GM23338 (cell line): ENCODE data around the gene SVBP. TPM values are rescaled to one million over a fixed set of nuclear protein-coding genes. Genes with fewer than 3 reads are reported as not detected.
A peak's percentile ranks its signal among the peaks of the same experiment; 100 is the strongest.

Experiments
- ATAC-seq: fragments of 200-7000 bp; cut with Tn5 transposase; 3 replicates; pipeline ENCODE4 v1.9.1; 2020
- DNase-seq: peaks from one replicate; pipeline ENCODE4 v3.0.0-alpha.2; 2015; ENCODE audit warnings: low spot score
- H2AFZ ChIP-seq: fragments of 200-600 bp; sonication (generic); 2 replicates; pipeline ENCODE4 v1.8.0; 2016; ENCODE audit warnings: antibody characterized with exemption, mild to moderate bottlenecking, moderate library complexity
- H3F3A ChIP-seq: fragments of 200-600 bp; sonication (generic); replicated peaks from 2 replicates; pipeline ENCODE4 v1.8.0; 2017; ENCODE audit warnings: antibody characterized with exemption, mixed run types, low read depth
- H3K27ac ChIP-seq: fragments of 200-600 bp; sonication (generic); 2 replicates; pipeline ENCODE4 v1.6.1; 2016; ENCODE audit warnings: low read depth
- H3K27me3 ChIP-seq: fragments of 200-600 bp; sonication (generic); 2 replicates; pipeline ENCODE4 v1.8.0; 2016; ENCODE audit warnings: mild to moderate bottlenecking, mixed run types, moderate library complexity; ENCODE audit not compliant: insufficient read depth
- H3K36me3 ChIP-seq: fragments of 200-600 bp; sonication (generic); 2 replicates; pipeline ENCODE4 v1.8.0; 2016; ENCODE audit warnings: mild to moderate bottlenecking; ENCODE audit not compliant: insufficient read depth
- H3K4me1 ChIP-seq: fragments of 200-600 bp; sonication (generic); 2 replicates; pipeline ENCODE4 v1.8.0; 2016; ENCODE audit warnings: mild to moderate bottlenecking, moderate library complexity; ENCODE audit not compliant: insufficient read depth
- H3K4me2 ChIP-seq: fragments of 200-600 bp; sonication (generic); 2 replicates; pipeline ENCODE4 v1.7.1; 2017; ENCODE audit warnings: mixed run types
- H3K4me3 ChIP-seq: fragments of 200-600 bp; sonication (generic); 2 replicates; pipeline ENCODE4 v1.6.1; 2016; ENCODE audit warnings: mixed run types
- H3K79me2 ChIP-seq: fragments of 200-600 bp; sonication (generic); replicated peaks from 2 replicates; pipeline ENCODE4 v1.8.0; 2017; ENCODE audit warnings: mild to moderate bottlenecking; ENCODE audit not compliant: insufficient read depth
- H3K9me2 ChIP-seq: fragments of 200-600 bp; sonication (generic); 2 replicates; pipeline ENCODE4 v1.8.0; 2017; ENCODE audit not compliant: insufficient read depth
- H4K20me1 ChIP-seq: fragments of 200-600 bp; sonication (generic); replicated peaks from 2 replicates; pipeline ENCODE4 v1.8.0; 2017; ENCODE audit warnings: mild to moderate bottlenecking; ENCODE audit not compliant: insufficient read depth
- H3K27ac Mint-ChIP-seq: 2 replicates; pipeline ENCODE4 v1.8.0; 2020; ENCODE audit warnings: inconsistent platforms, mild to moderate bottlenecking, moderate library complexity, mixed read lengths
- H3K27me3 Mint-ChIP-seq: 3 replicates; pipeline ENCODE4 v1.8.0; 2022; ENCODE audit warnings: low read depth, mild to moderate bottlenecking, moderate library complexity, mixed read lengths, inconsistent platforms; ENCODE audit not compliant: insufficient read depth, poor library complexity
- H3K36me3 Mint-ChIP-seq: 3 replicates; pipeline ENCODE4 v1.8.0; 2021; ENCODE audit warnings: low read depth, mild to moderate bottlenecking, inconsistent platforms, moderate library complexity, mixed read lengths
- H3K4me1 Mint-ChIP-seq: 3 replicates; pipeline ENCODE4 v1.8.0; 2020; ENCODE audit warnings: mild to moderate bottlenecking, inconsistent platforms, mixed read lengths
- H3K4me3 Mint-ChIP-seq: 3 replicates; pipeline ENCODE4 v1.8.0; 2021; ENCODE audit warnings: moderate library complexity, mild to moderate bottlenecking, inconsistent platforms, mixed read lengths
- H3K9me3 Mint-ChIP-seq: 3 replicates; pipeline ENCODE4 v1.8.0; 2020; ENCODE audit warnings: moderate library complexity, mild to moderate bottlenecking, inconsistent platforms, mixed read lengths
- EZH2 ChIP-seq: fragments of 200-600 bp; sonication (generic); IDR thresholded peaks from one replicate; pipeline ENCODE4 v1.8.0; 2017; ENCODE audit warnings: antibody characterized with exemption, mild to moderate bottlenecking, low read depth; ENCODE audit not compliant: unreplicated experiment
- EZH2phosphoT487 ChIP-seq: fragments of 200-600 bp; sonication (generic); IDR thresholded peaks from one replicate; pipeline ENCODE4 v1.8.1; 2018; ENCODE audit warnings: antibody characterized with exemption; ENCODE audit not compliant: unreplicated experiment
- JUNB ChIP-seq: IDR thresholded peaks from one replicate; pipeline ENCODE4 v1.6.1; 2016; ENCODE audit warnings: antibody characterized with exemption; ENCODE audit not compliant: unreplicated experiment
- NANOG ChIP-seq: IDR thresholded peaks from 2 replicates; pipeline ENCODE4 v1.6.1; 2016; ENCODE audit warnings: antibody characterized with exemption, borderline replicate concordance
- POLR2AphosphoS5 ChIP-seq: IDR thresholded peaks from 2 replicates; pipeline ENCODE4 v1.6.1; 2016; ENCODE audit warnings: antibody characterized with exemption, low read depth
- ZNF331 ChIP-seq: fragments of 250-450 bp; sonication (Bioruptor Pico); IDR thresholded peaks from 2 replicates; pipeline ENCODE4 v1.5.0; 2020; ENCODE audit warnings: low read depth, mild to moderate bottlenecking, moderate library complexity
- polyA plus RNA-seq: library from polyadenylated mRNA; unstranded; fragments of >200 nt; fragmentation: Nextera tagmentation; extraction: Ambion mirVana; gene quantifications from 2 replicates; pipeline ENCODE4 v1.2.1, GENCODE V29; 2016
- total RNA-seq: library from RNA; depleted of rRNA; stranded (reverse); fragments of >200 nt; shearing (Covaris generic); gene quantifications from 2 replicates; pipeline ENCODE4 v1.2.3, GENCODE V29; 2014
- TF ChIP-seq, protein P1 (sequence below): fragments of 250-450 bp; sonication (Bioruptor Pico); IDR thresholded peaks from 2 replicates; pipeline ENCODE4 v1.5.0; 2020; ENCODE audit warnings: mild to moderate bottlenecking, moderate library complexity

The SVBP gene
- total and polyA plus RNA-seq, 2 experiments from 2014 or later = 22.1 to 82.1 TPM

DNA sequence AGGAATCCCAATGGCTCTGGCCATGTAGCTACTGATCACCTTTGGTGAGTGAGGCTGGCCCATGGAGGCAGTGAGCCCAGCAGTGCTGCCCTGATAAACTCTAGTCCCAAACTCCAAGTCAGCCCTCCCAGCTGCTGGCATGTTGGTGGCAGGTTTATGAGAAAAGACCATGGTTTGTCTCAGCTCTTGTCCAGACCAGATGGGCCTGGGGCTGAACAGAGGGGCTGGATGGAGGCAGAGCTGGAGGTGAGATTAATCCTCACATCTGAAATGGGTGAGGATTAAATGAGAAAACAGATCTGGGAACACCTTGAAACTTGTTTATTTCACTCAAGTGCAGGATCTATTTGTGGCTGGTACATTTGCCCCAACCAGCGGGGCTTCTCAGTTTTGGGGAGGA, 29.2 kb downstream of the SVBP start (continued):
- TF ChIP-seq, protein P1, sequence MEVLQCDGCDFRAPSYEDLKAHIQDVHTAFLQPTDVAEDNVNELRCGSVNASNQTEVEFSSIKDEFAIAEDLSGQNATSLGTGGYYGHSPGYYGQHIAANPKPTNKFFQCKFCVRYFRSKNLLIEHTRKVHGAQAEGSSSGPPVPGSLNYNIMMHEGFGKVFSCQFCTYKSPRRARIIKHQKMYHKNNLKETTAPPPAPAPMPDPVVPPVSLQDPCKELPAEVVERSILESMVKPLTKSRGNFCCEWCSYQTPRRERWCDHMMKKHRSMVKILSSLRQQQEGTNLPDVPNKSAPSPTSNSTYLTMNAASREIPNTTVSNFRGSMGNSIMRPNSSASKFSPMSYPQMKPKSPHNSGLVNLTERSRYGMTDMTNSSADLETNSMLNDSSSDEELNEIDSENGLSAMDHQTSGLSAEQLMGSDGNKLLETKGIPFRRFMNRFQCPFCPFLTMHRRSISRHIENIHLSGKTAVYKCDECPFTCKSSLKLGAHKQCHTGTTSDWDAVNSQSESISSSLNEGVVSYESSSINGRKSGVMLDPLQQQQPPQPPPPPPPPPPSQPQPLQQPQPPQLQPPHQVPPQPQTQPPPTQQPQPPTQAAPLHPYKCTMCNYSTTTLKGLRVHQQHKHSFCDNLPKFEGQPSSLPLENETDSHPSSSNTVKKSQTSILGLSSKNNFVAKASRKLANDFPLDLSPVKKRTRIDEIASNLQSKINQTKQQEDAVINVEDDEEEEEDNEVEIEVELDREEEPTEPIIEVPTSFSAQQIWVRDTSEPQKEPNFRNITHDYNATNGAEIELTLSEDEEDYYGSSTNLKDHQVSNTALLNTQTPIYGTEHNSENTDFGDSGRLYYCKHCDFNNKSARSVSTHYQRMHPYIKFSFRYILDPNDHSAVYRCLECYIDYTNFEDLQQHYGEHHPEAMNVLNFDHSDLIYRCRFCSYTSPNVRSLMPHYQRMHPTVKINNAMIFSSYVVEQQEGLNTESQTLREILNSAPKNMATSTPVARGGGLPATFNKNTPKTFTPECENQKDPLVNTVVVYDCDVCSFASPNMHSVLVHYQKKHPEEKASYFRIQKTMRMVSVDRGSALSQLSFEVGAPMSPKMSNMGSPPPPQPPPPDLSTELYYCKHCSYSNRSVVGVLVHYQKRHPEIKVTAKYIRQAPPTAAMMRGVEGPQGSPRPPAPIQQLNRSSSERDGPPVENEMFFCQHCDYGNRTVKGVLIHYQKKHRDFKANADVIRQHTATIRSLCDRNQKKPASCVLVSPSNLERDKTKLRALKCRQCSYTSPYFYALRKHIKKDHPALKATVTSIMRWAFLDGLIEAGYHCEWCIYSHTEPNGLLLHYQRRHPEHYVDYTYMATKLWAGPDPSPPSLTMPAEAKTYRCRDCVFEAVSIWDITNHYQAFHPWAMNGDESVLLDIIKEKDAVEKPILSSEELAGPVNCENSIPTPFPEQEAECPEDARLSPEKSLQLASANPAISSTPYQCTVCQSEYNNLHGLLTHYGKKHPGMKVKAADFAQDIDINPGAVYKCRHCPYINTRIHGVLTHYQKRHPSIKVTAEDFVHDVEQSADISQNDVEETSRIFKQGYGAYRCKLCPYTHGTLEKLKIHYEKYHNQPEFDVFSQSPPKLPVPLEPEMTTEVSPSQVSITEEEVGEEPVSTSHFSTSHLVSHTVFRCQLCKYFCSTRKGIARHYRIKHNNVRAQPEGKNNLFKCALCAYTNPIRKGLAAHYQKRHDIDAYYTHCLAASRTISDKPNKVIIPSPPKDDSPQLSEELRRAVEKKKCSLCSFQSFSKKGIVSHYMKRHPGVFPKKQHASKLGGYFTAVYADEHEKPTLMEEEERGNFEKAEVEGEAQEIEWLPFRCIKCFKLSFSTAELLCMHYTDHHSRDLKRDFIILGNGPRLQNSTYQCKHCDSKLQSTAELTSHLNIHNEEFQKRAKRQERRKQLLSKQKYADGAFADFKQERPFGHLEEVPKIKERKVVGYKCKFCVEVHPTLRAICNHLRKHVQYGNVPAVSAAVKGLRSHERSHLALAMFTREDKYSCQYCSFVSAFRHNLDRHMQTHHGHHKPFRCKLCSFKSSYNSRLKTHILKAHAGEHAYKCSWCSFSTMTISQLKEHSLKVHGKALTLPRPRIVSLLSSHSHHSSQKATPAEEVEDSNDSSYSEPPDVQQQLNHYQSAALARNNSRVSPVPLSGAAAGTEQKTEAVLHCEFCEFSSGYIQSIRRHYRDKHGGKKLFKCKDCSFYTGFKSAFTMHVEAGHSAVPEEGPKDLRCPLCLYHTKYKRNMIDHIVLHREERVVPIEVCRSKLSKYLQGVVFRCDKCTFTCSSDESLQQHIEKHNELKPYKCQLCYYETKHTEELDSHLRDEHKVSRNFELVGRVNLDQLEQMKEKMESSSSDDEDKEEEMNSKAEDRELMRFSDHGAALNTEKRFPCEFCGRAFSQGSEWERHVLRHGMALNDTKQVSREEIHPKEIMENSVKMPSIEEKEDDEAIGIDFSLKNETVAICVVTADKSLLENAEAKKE (CRISPR knock-in tag) = no peak
- no peak for TF ChIP-seq JUNB
- TF ChIP-seq ZNF331 (CRISPR knock-in tag) = no peak
- TF ChIP-seq POLR2AphosphoS5 = no peak
- TF ChIP-seq NANOG = no peak
- no peak for TF ChIP-seq EZH2

DNA sequence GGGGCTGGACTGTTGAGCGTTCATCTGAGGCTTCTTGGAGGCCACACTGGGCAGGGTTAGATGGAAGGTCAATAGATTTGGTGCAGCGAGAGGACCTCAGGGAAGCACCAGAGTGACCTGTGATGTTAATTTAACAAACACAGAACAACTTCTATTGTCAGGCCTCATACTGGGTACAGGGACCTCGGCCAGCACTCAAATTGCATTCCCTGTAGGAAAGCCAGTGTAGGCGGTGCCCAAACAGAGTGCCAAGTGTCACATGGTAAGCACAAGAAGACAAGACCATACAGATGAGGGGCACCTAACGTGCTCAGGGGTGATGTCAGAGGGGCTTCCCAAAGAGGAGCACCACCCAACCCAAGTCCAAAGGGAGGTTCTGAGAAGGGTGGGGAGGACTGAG, 31.1 kb downstream of the SVBP start:
- Mint-ChIP-seq H3K4me1 (peaks cover 11% of the 10 kb centered on the region), H3K9me3 (no peaks in the 10 kb centered on the region), H3K4me3 (no peak overlapping the region), H3K27ac (no peak overlapping the region), H3K36me3 (peaks cover 6% of the 10 kb centered on the region), H3K27me3 (peaks cover 4% of the 10 kb centered on the region)
- Histone ChIP-seq H3K27me3 (peaks cover 6% of the 10 kb centered on the region; the same call in 1 of the 2 replicates), H3K4me3 (peak overlapping the region; percentile 47; the same call in 1 of the 2 replicates), H2AFZ (no peak overlapping the region), H4K20me1 (0 out of 2 replicates have a peak, but pooled peaks cover 4% of the 10 kb centered on the region), H3F3A (0 out of 2 replicates have a peak, but pooled peaks cover 15% of the 10 kb centered on the region), H3K27ac (no peak overlapping the region), H3K4me1 (peaks cover 5% of the 10 kb centered on the region; the same call in 1 of the 2 replicates), H3K9me2 (no peaks in the 10 kb centered on the region), H3K4me2 (0 out of 2 replicates have a peak overlapping the region, but pooled peaks have one; percentile 67), H3K79me2 (no peaks in the 10 kb centered on the region), H3K36me3 (no peaks in the 10 kb centered on the region)
- no peak for DNase-seq
- no peak for ATAC-seq
- no peak for TF ChIP-seq JUNB
- TF ChIP-seq POLR2AphosphoS5 = no peak
- TF ChIP-seq, protein P1 (CRISPR knock-in tag) = no peak
- TF ChIP-seq EZH2phosphoT487 = no peak
- TF ChIP-seq NANOG = no peak
